ENCODE measurements around the gene YWHAE. TPM values are rescaled to one million over a fixed set of nuclear protein-coding genes. Genes with fewer than 3 reads are reported as not detected.

YWHAE gene
- total RNA-seq, 1 experiment from 2014 or later: 1,033 TPM

DNA sequence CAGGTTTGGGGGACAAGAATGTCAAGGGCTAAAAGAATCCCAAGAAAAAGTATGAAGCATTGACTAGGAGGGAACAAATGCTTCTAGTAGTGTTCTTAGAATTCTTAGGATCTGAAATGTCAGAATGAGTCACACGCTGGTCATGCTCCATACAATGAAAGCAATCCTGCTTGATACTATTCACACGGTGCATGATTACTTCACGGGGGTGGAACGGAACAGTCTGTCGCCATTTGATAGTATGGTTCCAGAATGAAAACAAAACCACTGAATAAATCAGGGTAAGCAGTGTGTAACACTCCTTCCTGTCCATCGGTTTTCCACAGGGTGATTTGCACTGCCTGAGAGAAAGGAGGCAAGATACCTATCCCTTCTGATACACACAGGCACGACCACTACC is 22.9 kb upstream of the YWHAE start:
- H3K9me3 Mint-ChIP-seq: no peaks in the 10 kb centered on the region
- H3K27ac Mint-ChIP-seq: no peak overlapping the region
- ChIA-PET POLR2A (no interaction called here), CTCF (interaction anchor here (1.6 to 2.9 kb wide), 2 partner anchors 57 to 93 kb away, joined by 4 to 13 read pairs; partner anchors contain the start of gene INPP5K)
- H3K27me3 Mint-ChIP-seq (ENCODE audit: low read depth): no peaks in the 10 kb centered on the region
- H3K4me3 Mint-ChIP-seq: no peak overlapping the region
- no peaks in the 10 kb centered on the region for H3K4me1 Mint-ChIP-seq
- TF ChIP-seq NR2C2 (CRISPR knock-in tag; IDR thresholded peaks at IDR 0.05): no peak
- TF ChIP-seq, protein P1, sequence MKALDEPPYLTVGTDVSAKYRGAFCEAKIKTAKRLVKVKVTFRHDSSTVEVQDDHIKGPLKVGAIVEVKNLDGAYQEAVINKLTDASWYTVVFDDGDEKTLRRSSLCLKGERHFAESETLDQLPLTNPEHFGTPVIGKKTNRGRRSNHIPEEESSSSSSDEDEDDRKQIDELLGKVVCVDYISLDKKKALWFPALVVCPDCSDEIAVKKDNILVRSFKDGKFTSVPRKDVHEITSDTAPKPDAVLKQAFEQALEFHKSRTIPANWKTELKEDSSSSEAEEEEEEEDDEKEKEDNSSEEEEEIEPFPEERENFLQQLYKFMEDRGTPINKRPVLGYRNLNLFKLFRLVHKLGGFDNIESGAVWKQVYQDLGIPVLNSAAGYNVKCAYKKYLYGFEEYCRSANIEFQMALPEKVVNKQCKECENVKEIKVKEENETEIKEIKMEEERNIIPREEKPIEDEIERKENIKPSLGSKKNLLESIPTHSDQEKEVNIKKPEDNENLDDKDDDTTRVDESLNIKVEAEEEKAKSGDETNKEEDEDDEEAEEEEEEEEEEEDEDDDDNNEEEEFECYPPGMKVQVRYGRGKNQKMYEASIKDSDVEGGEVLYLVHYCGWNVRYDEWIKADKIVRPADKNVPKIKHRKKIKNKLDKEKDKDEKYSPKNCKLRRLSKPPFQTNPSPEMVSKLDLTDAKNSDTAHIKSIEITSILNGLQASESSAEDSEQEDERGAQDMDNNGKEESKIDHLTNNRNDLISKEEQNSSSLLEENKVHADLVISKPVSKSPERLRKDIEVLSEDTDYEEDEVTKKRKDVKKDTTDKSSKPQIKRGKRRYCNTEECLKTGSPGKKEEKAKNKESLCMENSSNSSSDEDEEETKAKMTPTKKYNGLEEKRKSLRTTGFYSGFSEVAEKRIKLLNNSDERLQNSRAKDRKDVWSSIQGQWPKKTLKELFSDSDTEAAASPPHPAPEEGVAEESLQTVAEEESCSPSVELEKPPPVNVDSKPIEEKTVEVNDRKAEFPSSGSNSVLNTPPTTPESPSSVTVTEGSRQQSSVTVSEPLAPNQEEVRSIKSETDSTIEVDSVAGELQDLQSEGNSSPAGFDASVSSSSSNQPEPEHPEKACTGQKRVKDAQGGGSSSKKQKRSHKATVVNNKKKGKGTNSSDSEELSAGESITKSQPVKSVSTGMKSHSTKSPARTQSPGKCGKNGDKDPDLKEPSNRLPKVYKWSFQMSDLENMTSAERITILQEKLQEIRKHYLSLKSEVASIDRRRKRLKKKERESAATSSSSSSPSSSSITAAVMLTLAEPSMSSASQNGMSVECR (CRISPR knock-in tag; IDR thresholded peaks at IDR 0.05; ENCODE audit: borderline replicate concordance): no peak
- TF ChIP-seq RORB (CRISPR knock-in tag; IDR thresholded peaks at IDR 0.05): no peak
- TF ChIP-seq NR3C1 (CRISPR knock-in tag; conservative IDR thresholded peaks at IDR 0.05; ENCODE audit: low read depth): no peak
- TF ChIP-seq OVOL2 (CRISPR knock-in tag; IDR thresholded peaks at IDR 0.05; ENCODE audit: borderline replicate concordance): no peak
- TF ChIP-seq, protein P2, sequence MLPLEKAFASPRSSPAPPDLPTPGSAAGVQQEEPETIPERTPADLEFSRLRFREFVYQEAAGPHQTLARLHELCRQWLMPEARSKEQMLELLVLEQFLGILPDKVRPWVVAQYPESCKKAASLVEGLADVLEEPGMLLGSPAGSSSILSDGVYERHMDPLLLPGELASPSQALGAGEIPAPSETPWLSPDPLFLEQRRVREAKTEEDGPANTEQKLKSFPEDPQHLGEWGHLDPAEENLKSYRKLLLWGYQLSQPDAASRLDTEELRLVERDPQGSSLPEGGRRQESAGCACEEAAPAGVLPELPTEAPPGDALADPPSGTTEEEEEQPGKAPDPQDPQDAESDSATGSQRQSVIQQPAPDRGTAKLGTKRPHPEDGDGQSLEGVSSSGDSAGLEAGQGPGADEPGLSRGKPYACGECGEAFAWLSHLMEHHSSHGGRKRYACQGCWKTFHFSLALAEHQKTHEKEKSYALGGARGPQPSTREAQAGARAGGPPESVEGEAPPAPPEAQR (CRISPR knock-in tag; IDR thresholded peaks at IDR 0.05): no peak
- no peak for TF ChIP-seq ESRRA (CRISPR knock-in tag; IDR thresholded peaks at IDR 0.05; ENCODE audit: borderline replicate concordance)
- TF ChIP-seq ZNF232 (CRISPR knock-in tag; IDR thresholded peaks at IDR 0.05): no peak
- no peak for TF ChIP-seq ETV6 (CRISPR knock-in tag; IDR thresholded peaks at IDR 0.05)
- TF ChIP-seq KAT7 (CRISPR knock-in tag; IDR thresholded peaks at IDR 0.05; ENCODE audit: borderline replicate concordance): no peak
- TF ChIP-seq ZNF263 (CRISPR knock-in tag; IDR thresholded peaks at IDR 0.05; ENCODE audit: low read depth): no peak
- TF ChIP-seq, protein P3, sequence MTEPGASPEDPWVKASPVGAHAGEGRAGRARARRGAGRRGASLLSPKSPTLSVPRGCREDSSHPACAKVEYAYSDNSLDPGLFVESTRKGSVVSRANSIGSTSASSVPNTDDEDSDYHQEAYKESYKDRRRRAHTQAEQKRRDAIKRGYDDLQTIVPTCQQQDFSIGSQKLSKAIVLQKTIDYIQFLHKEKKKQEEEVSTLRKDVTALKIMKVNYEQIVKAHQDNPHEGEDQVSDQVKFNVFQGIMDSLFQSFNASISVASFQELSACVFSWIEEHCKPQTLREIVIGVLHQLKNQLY (CRISPR knock-in tag; IDR thresholded peaks at IDR 0.05): no peak
- TF ChIP-seq ZBTB21 (CRISPR knock-in tag; IDR thresholded peaks at IDR 0.05; ENCODE audit: borderline replicate concordance): no peak
- ATAC-seq: no peak
- no peak for DNase-seq (ENCODE audit: low spot score)
- peaks cover 42% of the 10 kb centered on the region for H3K36me3 Mint-ChIP-seq

DNA sequence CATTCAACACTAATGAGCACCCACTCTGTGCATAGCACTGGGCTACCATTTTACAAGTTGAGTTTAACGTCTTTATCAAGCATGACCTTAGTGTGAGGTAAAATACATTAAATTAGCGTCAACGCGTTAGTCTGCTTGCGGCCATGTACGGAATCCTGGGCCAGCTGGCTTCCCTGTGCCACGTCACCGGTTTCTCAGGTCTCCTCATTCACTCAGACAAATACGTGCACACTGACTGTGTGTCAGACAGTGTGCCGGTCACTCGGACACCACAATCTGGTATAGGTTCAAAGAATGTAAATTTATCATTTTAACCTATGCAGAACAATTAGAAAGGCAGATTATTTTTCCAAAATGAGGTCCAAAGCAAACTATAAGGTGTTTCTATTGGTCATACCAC is 21.4 kb upstream of the YWHAE start:
- no peak overlapping the region for H3K4me3 Mint-ChIP-seq
- no peaks in the 10 kb centered on the region for H3K9me3 Mint-ChIP-seq
- H3K4me1 Mint-ChIP-seq: no peaks in the 10 kb centered on the region
- H3K36me3 Mint-ChIP-seq: peaks cover 38% of the 10 kb centered on the region
- H3K27me3 Mint-ChIP-seq (ENCODE audit: low read depth): no peaks in the 10 kb centered on the region
- H3K27ac Mint-ChIP-seq: no peak overlapping the region
- POLR2A ChIA-PET: no interaction called here
- CTCF ChIA-PET: no interaction called here
- no peak for DNase-seq (ENCODE audit: low spot score)
- ATAC-seq: no peak
- TF ChIP-seq, protein P4, sequence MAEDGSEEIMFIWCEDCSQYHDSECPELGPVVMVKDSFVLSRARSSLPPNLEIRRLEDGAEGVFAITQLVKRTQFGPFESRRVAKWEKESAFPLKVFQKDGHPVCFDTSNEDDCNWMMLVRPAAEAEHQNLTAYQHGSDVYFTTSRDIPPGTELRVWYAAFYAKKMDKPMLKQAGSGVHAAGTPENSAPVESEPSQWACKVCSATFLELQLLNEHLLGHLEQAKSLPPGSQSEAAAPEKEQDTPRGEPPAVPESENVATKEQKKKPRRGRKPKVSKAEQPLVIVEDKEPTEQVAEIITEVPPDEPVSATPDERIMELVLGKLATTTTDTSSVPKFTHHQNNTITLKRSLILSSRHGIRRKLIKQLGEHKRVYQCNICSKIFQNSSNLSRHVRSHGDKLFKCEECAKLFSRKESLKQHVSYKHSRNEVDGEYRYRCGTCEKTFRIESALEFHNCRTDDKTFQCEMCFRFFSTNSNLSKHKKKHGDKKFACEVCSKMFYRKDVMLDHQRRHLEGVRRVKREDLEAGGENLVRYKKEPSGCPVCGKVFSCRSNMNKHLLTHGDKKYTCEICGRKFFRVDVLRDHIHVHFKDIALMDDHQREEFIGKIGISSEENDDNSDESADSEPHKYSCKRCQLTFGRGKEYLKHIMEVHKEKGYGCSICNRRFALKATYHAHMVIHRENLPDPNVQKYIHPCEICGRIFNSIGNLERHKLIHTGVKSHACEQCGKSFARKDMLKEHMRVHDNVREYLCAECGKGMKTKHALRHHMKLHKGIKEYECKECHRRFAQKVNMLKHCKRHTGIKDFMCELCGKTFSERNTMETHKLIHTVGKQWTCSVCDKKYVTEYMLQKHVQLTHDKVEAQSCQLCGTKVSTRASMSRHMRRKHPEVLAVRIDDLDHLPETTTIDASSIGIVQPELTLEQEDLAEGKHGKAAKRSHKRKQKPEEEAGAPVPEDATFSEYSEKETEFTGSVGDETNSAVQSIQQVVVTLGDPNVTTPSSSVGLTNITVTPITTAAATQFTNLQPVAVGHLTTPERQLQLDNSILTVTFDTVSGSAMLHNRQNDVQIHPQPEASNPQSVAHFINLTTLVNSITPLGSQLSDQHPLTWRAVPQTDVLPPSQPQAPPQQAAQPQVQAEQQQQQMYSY (CRISPR knock-in tag; IDR thresholded peaks at IDR 0.05): no peak
- TF ChIP-seq EMX1 (CRISPR knock-in tag; IDR thresholded peaks at IDR 0.05) (no peak), NFE2L1 (CRISPR knock-in tag; IDR thresholded peaks at IDR 0.05) (no peak), ZNF671 (CRISPR knock-in tag; IDR thresholded peaks at IDR 0.05) (no peak), ZNF396 (CRISPR knock-in tag; IDR thresholded peaks at IDR 0.05; ENCODE audit: borderline replicate concordance) (no peak), GABPB1 (CRISPR knock-in tag; IDR thresholded peaks at IDR 0.05) (no peak), CREM (CRISPR knock-in tag; IDR thresholded peaks at IDR 0.05) (no peak), ZNF263 (CRISPR knock-in tag; IDR thresholded peaks at IDR 0.05; ENCODE audit: low read depth) (no peak), NR3C1 (CRISPR knock-in tag; conservative IDR thresholded peaks at IDR 0.05; ENCODE audit: low read depth) (no peak)
- TF ChIP-seq, protein P5, sequence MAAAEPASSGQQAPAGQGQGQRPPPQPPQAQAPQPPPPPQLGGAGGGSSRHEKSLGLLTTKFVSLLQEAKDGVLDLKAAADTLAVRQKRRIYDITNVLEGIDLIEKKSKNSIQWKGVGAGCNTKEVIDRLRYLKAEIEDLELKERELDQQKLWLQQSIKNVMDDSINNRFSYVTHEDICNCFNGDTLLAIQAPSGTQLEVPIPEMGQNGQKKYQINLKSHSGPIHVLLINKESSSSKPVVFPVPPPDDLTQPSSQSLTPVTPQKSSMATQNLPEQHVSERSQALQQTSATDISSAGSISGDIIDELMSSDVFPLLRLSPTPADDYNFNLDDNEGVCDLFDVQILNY (CRISPR knock-in tag; IDR thresholded peaks at IDR 0.05): no peak
- TF ChIP-seq, protein P2 (CRISPR knock-in tag; IDR thresholded peaks at IDR 0.05): no peak

All from WTC11 (cell line).